Progenitor cell of endocrine pancreas (in vitro differentiated cells): ENCODE measurements around the gene AVL9. TPM values are rescaled to one million over a fixed set of nuclear protein-coding genes. Genes with fewer than 3 reads are reported as not detected.
"Not testable (repeated sequence)": the region's sequence is repeated elsewhere in the genome, so short reads cannot be mapped to it uniquely, and the experiment has no call there.

Experiments used
- DNase-seq: peaks from one replicate; pipeline ENCODE4 v3.0.0; 2021; ENCODE audit warnings: low spot score; ENCODE audit not compliant: unreplicated experiment
- H3K27ac Mint-ChIP-seq: 2 replicates; pipeline ENCODE4 v1.8.0; 2021; ENCODE audit warnings: mild to moderate bottlenecking, moderate library complexity, mixed read lengths
- H3K27me3 Mint-ChIP-seq: 2 replicates; pipeline ENCODE4 v1.8.0; 2021; ENCODE audit warnings: mixed read lengths
- H3K36me3 Mint-ChIP-seq: 2 replicates; pipeline ENCODE4 v1.8.0; 2022; ENCODE audit warnings: mixed read lengths; ENCODE audit not compliant: insufficient read depth
- H3K4me1 Mint-ChIP-seq: 2 replicates; pipeline ENCODE4 v1.8.0; 2021; ENCODE audit warnings: low read depth, mixed read lengths
- H3K4me3 Mint-ChIP-seq: 2 replicates; pipeline ENCODE4 v1.8.0; 2021; ENCODE audit warnings: low read depth, mild to moderate bottlenecking, moderate library complexity, mixed read lengths
- H3K9me3 Mint-ChIP-seq: 2 replicates; pipeline ENCODE4 v1.8.0; 2021; ENCODE audit warnings: low read depth, mixed read lengths
- CTCF ChIP-seq: fragments of 200-600 bp; sonication (generic); IDR thresholded peaks from one replicate; pipeline ENCODE4 v1.5.0; 2021; ENCODE audit warnings: antibody characterized with exemption, mild to moderate bottlenecking; ENCODE audit not compliant: unreplicated experiment
- total RNA-seq: library from RNA; stranded (reverse); gene quantifications from 2 replicates; pipeline ENCODE4 v1.2.1, GENCODE V29; 2021

Gene AVL9
- total RNA-seq, 1 donor from 2014 or later = 50.7 TPM

GRCh38 chr7:32587411-32587948 lies 92.2 kb downstream of the AVL9 start:
- Mint-ChIP-seq H3K4me1 (no peaks in the 10 kb centered on the region), H3K4me3 (no peak overlapping the region), H3K27me3 (no peaks in the 10 kb centered on the region), H3K27ac (no peak overlapping the region), H3K36me3 (peaks cover 16% of the 10 kb centered on the region), H3K9me3 (no peaks in the 10 kb centered on the region)
- TF ChIP-seq CTCF = no peak
- no peak for DNase-seq

GRCh38 chr7:32588657-32589056 lies 93.4 kb downstream of the AVL9 start:
- Mint-ChIP-seq H3K4me1 (no peaks in the 10 kb centered on the region), H3K4me3 (no peak overlapping the region), H3K27ac (no peak overlapping the region), H3K9me3 (no peaks in the 10 kb centered on the region), H3K27me3 (no peaks in the 10 kb centered on the region), H3K36me3 (peaks cover 15% of the 10 kb centered on the region)
- no peak for TF ChIP-seq CTCF
- no peak for DNase-seq

GRCh38 chr7:32591938-32592337 lies 96.6 kb downstream of the AVL9 start:
- Mint-ChIP-seq H3K9me3 (no peaks in the 10 kb centered on the region), H3K4me1 (no peaks in the 10 kb centered on the region), H3K27me3 (no peaks in the 10 kb centered on the region), H3K4me3 (no peak overlapping the region), H3K27ac (no peak overlapping the region), H3K36me3 (peaks cover 7% of the 10 kb centered on the region)
- no peak for TF ChIP-seq CTCF
- no peak for DNase-seq

- Mint-ChIP-seq H3K36me3 (peaks cover 6% of the 10 kb centered on the region), H3K27me3 (no peaks in the 10 kb centered on the region)
These were observed 97.4 kb downstream of the AVL9 start for GRCh38 chr7:32592701-32593100.

GRCh38 chr7:32594965-32595490 lies 99.7 kb downstream of the AVL9 start:
- no peak overlapping the region for H3K27ac Mint-ChIP-seq
- DNase-seq = no peak
- H3K36me3 Mint-ChIP-seq = peaks cover 6% of the 10 kb centered on the region
- H3K4me3 Mint-ChIP-seq = no peak overlapping the region
- no peak for TF ChIP-seq CTCF
- H3K4me1 Mint-ChIP-seq = no peaks in the 10 kb centered on the region
- no peaks in the 10 kb centered on the region for H3K27me3 Mint-ChIP-seq
- peaks cover 23% of the 10 kb centered on the region for H3K9me3 Mint-ChIP-seq

More at GRCh38 chr7:32592701-32593100, 97.4 kb downstream of the AVL9 start:
- DNase-seq = no peak
- H3K4me3 Mint-ChIP-seq = no peak overlapping the region
- no peak for TF ChIP-seq CTCF
- peaks cover 2% of the 10 kb centered on the region for H3K9me3 Mint-ChIP-seq
- H3K4me1 Mint-ChIP-seq = no peaks in the 10 kb centered on the region
- no peak overlapping the region for H3K27ac Mint-ChIP-seq

GRCh38 chr7:32601196-32601595 lies 105.9 kb downstream of the AVL9 start:
- DNase-seq, H3K27me3 Mint-ChIP-seq, H3K4me3 Mint-ChIP-seq, H3K4me1 Mint-ChIP-seq, H3K27ac Mint-ChIP-seq: not testable (repeated sequence)
- Mint-ChIP-seq H3K36me3 (peaks cover 30% of the 10 kb centered on the region), H3K9me3 (peaks cover 50% of the 10 kb centered on the region)
